Stimulated activated CD4-positive, alpha-beta T cell treated with anti-CD3 and anti-CD28 coated beads, Interleukin-1b, Interleukin-23, amount 100 ng/mL, for 1 hour (primary cell): ENCODE measurements around the gene KPNA6.

Experiments used
- DNase-seq, 2 donors: peaks; one replicate each; pipeline ENCODE4 v3.0.0-alpha.2; 2020; ENCODE audit warnings: low read depth in 2 of 2

The KPNA6 gene

GRCh38 chr1:32187850-32188249 lies 80.0 kb downstream of the KPNA6 start:
- DNase-seq: no peak

- no peak for DNase-seq
Measured at GRCh38 chr1:32192220-32192948, 84.5 kb downstream of the KPNA6 start.

GRCh38 chr1:32194984-32195383 lies 87.1 kb downstream of the KPNA6 start:
- DNase-seq: no peak

GRCh38 chr1:32195531-32195930 lies 87.7 kb downstream of the KPNA6 start:
- no peak for DNase-seq

GRCh38 chr1:32195972-32196823 lies 88.3 kb downstream of the KPNA6 start:
- no peak for DNase-seq

- no peak for DNase-seq
Measured at GRCh38 chr1:32197074-32197473, 89.2 kb downstream of the KPNA6 start.

GRCh38 chr1:32197837-32198236 lies 90.0 kb downstream of the KPNA6 start:
- no peak for DNase-seq

GRCh38 chr1:32198237-32199042 lies 90.6 kb downstream of the KPNA6 start:
- no peak for DNase-seq

GRCh38 chr1:32199043-32199716 lies 91.3 kb downstream of the KPNA6 start:
- DNase-seq: no peak

GRCh38 chr1:32199717-32200072 lies 91.8 kb downstream of the KPNA6 start:
- no peak for DNase-seq

GRCh38 chr1:32200226-32201010 lies 92.6 kb downstream of the KPNA6 start, which contains the start of gene CCDC28B:
Gene CCDC28B, plus strand, starts transcription at chr1:32200595. Its CDS starts 1,341 bp downstream, at chr1:32201936.
- DNase-seq: no peak

- DNase-seq: peak in 1 of 2 donors; percentile 20
Measured at GRCh38 chr1:32201011-32201855, 93.4 kb downstream of the KPNA6 start.

- no peak for DNase-seq
Measured at GRCh38 chr1:32204943-32205361, 97.1 kb downstream of the KPNA6 start.

GRCh38 chr1:32205401-32206370 lies 97.8 kb downstream of the KPNA6 start, which contains the start of gene IQCC:
Gene IQCC, plus strand, starts transcription at chr1:32205671. Its CDS starts 11 bp downstream, at chr1:32205682.
- peak; percentile 60 to 68 for DNase-seq

- no peak for DNase-seq
Measured at GRCh38 chr1:32208469-32208868, 100.6 kb downstream of the KPNA6 start.

GRCh38 chr1:32208891-32209328 lies 101.1 kb downstream of the KPNA6 start, which contains the start of gene DCDC2B:
Gene DCDC2B, plus strand, starts transcription at chr1:32209089. Its CDS starts 5 bp downstream, at chr1:32209094.
- DNase-seq: no peak

- peak in 1 of 2 donors; percentile 15 for DNase-seq
Measured at GRCh38 chr1:32215629-32216480, 108.0 kb downstream of the KPNA6 start.
